ENCODE data around the gene HOXD13.

- TF ChIP-seq POLR2A (IDR thresholded peaks at IDR 0.05) (no peak), EP300 (IDR thresholded peaks at IDR 0.05) (no peak), CTCF (IDR thresholded peaks at IDR 0.05) (no peak), POLR2AphosphoS5 (IDR thresholded peaks at IDR 0.05) (no peak)
These were observed 17.5 kb upstream of the HOXD13 start for GRCh38 chr2:176074919-176075425.
